ENCODE data around the gene RBBP8NL. TPM values are rescaled to one million over a fixed set of nuclear protein-coding genes. Genes with fewer than 3 reads are reported as not detected.

The RBBP8NL gene
- total RNA-seq, 1 experiment from 2014 or later: 1.5 TPM

DNA sequence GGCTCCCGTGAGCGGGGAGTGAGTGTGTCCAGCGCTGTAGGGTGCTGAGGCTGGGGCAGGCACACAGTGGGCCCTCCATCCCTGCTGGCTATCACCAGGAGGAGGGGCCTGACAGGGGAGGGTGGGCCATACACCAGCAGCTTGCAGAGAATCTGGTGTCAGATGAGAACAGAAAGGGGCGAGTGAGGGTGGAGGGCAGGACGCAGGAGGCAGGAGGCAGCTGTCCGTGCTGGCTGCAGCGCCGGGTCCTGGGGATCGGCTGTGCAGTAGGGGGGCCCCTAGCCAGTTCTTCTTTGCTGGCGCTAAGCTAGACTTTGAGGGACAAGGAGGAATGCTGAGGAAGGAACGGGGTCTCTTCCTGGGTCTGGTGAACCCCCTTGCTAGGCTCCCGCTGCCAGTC, 18.7 kb downstream of the RBBP8NL start:
- Mint-ChIP-seq H3K9me3 (no peaks in the 10 kb centered on the region), H3K4me3 (no peak overlapping the region), H3K27me3 (ENCODE audit: low read depth) (peaks cover 5% of the 10 kb centered on the region), H3K36me3 (no peaks in the 10 kb centered on the region), H3K4me1 (peaks cover 9% of the 10 kb centered on the region), H3K27ac (no peak overlapping the region)
- DNase-seq (ENCODE audit: low spot score): no peak
- ChIA-PET CTCF (interaction anchor here (2.0 to 2.8 kb wide), 2 partner anchors 30 to 70 kb away, joined by 8 to 12 read pairs; no protein-coding TSS in a partner anchor), POLR2A (no interaction called here)
- ATAC-seq: no peak
- no peak for TF ChIP-seq CBFB (CRISPR knock-in tag; IDR thresholded peaks at IDR 0.05; ENCODE audit: low read depth)
- no peak for TF ChIP-seq JUN (CRISPR knock-in tag; IDR thresholded peaks at IDR 0.05)
- TF ChIP-seq MYBL2 (CRISPR knock-in tag; IDR thresholded peaks at IDR 0.05): no peak
- no peak for TF ChIP-seq ZNF232 (CRISPR knock-in tag; IDR thresholded peaks at IDR 0.05)
- no peak for TF ChIP-seq NFYB (CRISPR knock-in tag; conservative IDR thresholded peaks at IDR 0.05; ENCODE audit: low read depth)
- no peak for TF ChIP-seq TEAD4 (CRISPR knock-in tag; IDR thresholded peaks at IDR 0.05)
- TF ChIP-seq, protein P1, sequence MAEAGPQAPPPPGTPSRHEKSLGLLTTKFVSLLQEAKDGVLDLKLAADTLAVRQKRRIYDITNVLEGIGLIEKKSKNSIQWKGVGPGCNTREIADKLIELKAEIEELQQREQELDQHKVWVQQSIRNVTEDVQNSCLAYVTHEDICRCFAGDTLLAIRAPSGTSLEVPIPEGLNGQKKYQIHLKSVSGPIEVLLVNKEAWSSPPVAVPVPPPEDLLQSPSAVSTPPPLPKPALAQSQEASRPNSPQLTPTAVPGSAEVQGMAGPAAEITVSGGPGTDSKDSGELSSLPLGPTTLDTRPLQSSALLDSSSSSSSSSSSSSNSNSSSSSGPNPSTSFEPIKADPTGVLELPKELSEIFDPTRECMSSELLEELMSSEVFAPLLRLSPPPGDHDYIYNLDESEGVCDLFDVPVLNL (CRISPR knock-in tag; IDR thresholded peaks at IDR 0.05; ENCODE audit: borderline replicate concordance, low read depth): no peak
- TF ChIP-seq, protein P2, sequence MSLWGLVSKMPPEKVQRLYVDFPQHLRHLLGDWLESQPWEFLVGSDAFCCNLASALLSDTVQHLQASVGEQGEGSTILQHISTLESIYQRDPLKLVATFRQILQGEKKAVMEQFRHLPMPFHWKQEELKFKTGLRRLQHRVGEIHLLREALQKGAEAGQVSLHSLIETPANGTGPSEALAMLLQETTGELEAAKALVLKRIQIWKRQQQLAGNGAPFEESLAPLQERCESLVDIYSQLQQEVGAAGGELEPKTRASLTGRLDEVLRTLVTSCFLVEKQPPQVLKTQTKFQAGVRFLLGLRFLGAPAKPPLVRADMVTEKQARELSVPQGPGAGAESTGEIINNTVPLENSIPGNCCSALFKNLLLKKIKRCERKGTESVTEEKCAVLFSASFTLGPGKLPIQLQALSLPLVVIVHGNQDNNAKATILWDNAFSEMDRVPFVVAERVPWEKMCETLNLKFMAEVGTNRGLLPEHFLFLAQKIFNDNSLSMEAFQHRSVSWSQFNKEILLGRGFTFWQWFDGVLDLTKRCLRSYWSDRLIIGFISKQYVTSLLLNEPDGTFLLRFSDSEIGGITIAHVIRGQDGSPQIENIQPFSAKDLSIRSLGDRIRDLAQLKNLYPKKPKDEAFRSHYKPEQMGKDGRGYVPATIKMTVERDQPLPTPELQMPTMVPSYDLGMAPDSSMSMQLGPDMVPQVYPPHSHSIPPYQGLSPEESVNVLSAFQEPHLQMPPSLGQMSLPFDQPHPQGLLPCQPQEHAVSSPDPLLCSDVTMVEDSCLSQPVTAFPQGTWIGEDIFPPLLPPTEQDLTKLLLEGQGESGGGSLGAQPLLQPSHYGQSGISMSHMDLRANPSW (CRISPR knock-in tag; conservative IDR thresholded peaks at IDR 0.05; ENCODE audit: low read depth): no peak
- no peak for TF ChIP-seq FOXJ3 (CRISPR knock-in tag; IDR thresholded peaks at IDR 0.05; ENCODE audit: borderline replicate concordance)
- no peak for TF ChIP-seq NR2C2 (CRISPR knock-in tag; IDR thresholded peaks at IDR 0.05)

DNA sequence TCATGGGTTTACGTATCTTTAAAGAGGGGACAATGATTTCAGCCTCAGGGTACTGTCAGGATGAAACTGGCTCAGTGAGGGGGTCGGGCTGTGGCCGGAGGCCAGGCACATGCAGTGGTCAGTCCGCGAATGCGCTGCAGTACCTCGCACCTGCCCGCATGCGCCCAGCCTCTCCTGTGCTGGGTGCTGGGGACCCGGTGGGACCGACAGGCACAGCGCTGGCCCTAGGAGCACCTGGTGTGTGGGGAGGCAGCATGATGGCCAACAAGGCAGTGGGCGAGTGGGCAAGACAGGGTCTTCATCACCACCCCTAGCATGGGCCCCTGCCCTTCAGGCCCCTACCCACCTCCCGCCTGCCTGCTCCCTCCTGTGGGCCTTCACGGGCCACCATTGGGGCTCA, 19.3 kb downstream of the RBBP8NL start:
- Mint-ChIP-seq H3K4me3 (peak overlapping the region; percentile 67), H3K9me3 (no peaks in the 10 kb centered on the region), H3K27me3 (ENCODE audit: low read depth) (peaks cover 5% of the 10 kb centered on the region), H3K4me1 (peaks cover 9% of the 10 kb centered on the region), H3K27ac (no peak overlapping the region), H3K36me3 (no peaks in the 10 kb centered on the region)
- no peak for DNase-seq (ENCODE audit: low spot score)
- POLR2A ChIA-PET: no interaction called here
- ATAC-seq: no peak
- TF ChIP-seq NFYB (CRISPR knock-in tag; conservative IDR thresholded peaks at IDR 0.05; ENCODE audit: low read depth) (no peak), SOX15 (CRISPR knock-in tag; IDR thresholded peaks at IDR 0.05) (no peak), NR3C1 (CRISPR knock-in tag; conservative IDR thresholded peaks at IDR 0.05; ENCODE audit: low read depth) (no peak), ZNF317 (CRISPR knock-in tag; IDR thresholded peaks at IDR 0.05; ENCODE audit: borderline replicate concordance, low read depth) (no peak), ZNF416 (CRISPR knock-in tag; IDR thresholded peaks at IDR 0.05) (no peak), TEAD4 (CRISPR knock-in tag; IDR thresholded peaks at IDR 0.05) (no peak), ESRRA (CRISPR knock-in tag; IDR thresholded peaks at IDR 0.05; ENCODE audit: borderline replicate concordance) (no peak), SP1 (CRISPR knock-in tag; conservative IDR thresholded peaks at IDR 0.05) (no peak), CREM (CRISPR knock-in tag; IDR thresholded peaks at IDR 0.05) (no peak), MXD4 (CRISPR knock-in tag; IDR thresholded peaks at IDR 0.05; ENCODE audit: borderline replicate concordance) (no peak), HMGA2 (CRISPR knock-in tag; IDR thresholded peaks at IDR 0.05) (no peak), RORB (CRISPR knock-in tag; IDR thresholded peaks at IDR 0.05) (no peak), TEAD1 (CRISPR knock-in tag; IDR thresholded peaks at IDR 0.05) (no peak), ZNF396 (CRISPR knock-in tag; IDR thresholded peaks at IDR 0.05; ENCODE audit: borderline replicate concordance) (no peak)
- TF ChIP-seq, protein P3, sequence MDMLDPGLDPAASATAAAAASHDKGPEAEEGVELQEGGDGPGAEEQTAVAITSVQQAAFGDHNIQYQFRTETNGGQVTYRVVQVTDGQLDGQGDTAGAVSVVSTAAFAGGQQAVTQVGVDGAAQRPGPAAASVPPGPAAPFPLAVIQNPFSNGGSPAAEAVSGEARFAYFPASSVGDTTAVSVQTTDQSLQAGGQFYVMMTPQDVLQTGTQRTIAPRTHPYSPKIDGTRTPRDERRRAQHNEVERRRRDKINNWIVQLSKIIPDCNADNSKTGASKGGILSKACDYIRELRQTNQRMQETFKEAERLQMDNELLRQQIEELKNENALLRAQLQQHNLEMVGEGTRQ (CRISPR knock-in tag; IDR thresholded peaks at IDR 0.05): no peak
- TF ChIP-seq, protein P4, sequence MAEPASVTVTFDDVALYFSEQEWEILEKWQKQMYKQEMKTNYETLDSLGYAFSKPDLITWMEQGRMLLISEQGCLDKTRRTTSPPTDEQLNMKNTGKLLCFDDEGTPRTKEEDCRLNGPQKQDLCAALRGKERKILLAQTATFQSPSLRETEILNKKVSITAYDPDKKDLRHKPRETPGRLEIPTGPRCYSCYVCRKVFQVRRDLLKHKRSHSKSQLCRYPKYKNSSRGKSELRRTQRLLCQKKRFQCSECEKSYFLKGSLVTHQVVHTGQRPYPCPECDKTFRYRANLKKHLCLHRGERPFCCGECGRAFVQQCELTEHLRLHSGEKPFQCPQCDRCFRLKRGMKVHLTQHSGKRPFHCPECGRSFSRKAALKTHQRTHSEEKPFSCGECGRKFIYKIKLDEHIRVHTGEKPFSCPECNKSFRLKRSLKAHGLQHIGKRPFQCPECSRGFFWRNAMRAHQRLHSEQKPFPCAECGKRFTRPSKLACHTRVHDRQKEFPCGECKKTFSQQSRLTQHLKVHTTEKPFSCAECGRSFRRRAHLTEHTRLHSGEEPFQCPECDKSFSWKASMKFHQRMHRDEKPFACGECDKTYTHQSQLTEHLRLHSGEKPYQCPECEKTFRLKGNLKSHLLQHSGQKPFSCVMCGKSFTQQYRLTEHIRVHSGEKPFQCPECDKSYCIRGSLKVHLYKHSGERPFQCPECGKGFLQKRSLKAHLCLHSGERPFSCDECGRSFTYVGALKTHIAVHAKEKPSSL (CRISPR knock-in tag; conservative IDR thresholded peaks at IDR 0.05): no peak
- TF ChIP-seq, protein P5, sequence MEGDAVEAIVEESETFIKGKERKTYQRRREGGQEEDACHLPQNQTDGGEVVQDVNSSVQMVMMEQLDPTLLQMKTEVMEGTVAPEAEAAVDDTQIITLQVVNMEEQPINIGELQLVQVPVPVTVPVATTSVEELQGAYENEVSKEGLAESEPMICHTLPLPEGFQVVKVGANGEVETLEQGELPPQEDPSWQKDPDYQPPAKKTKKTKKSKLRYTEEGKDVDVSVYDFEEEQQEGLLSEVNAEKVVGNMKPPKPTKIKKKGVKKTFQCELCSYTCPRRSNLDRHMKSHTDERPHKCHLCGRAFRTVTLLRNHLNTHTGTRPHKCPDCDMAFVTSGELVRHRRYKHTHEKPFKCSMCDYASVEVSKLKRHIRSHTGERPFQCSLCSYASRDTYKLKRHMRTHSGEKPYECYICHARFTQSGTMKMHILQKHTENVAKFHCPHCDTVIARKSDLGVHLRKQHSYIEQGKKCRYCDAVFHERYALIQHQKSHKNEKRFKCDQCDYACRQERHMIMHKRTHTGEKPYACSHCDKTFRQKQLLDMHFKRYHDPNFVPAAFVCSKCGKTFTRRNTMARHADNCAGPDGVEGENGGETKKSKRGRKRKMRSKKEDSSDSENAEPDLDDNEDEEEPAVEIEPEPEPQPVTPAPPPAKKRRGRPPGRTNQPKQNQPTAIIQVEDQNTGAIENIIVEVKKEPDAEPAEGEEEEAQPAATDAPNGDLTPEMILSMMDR (IDR thresholded peaks at IDR 0.05): no peak
- TF ChIP-seq, protein P6, sequence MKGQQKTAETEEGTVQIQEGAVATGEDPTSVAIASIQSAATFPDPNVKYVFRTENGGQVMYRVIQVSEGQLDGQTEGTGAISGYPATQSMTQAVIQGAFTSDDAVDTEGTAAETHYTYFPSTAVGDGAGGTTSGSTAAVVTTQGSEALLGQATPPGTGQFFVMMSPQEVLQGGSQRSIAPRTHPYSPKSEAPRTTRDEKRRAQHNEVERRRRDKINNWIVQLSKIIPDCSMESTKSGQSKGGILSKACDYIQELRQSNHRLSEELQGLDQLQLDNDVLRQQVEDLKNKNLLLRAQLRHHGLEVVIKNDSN (CRISPR knock-in tag; IDR thresholded peaks at IDR 0.05): no peak
- TF ChIP-seq, protein P7, sequence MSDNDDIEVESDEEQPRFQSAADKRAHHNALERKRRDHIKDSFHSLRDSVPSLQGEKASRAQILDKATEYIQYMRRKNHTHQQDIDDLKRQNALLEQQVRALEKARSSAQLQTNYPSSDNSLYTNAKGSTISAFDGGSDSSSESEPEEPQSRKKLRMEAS (CRISPR knock-in tag; IDR thresholded peaks at IDR 0.05): no peak
- CTCF ChIA-PET: no interaction called here

All from WTC11 (cell line).